K562 (cell line): ENCODE measurements around the gene COX5A. TPM values are rescaled to one million over a fixed set of nuclear protein-coding genes. Genes with fewer than 3 reads are reported as not detected.

Experiments
- ATAC-seq: fragments of 200-7000 bp; cut with Tn5 transposase; 3 replicates; pipeline ENCODE4 v1.9.1; 2020; ENCODE audit warnings: moderate library complexity
- BruUV-seq: library from RNA; stranded (reverse); fragments of 400-500 nt; replicated peaks from 2 replicates; lab custom pipeline; 2021; lab: Mats Ljungman, UMichigan
- CTCF ChIA-PET: fragments of 300-600 bp; formaldehyde crosslinking; extraction: SDS; loops from one replicate; lab custom pipeline; 2021; ENCODE audit warnings: low intra/inter-chr PET ratio; lab: Yijun Ruan, JAX
- POLR2A ChIA-PET: fragments of 300-600, 350-650 bp; sonication (Branson Sonifier 250); formaldehyde crosslinking; extraction: SDS; loops from one replicate; lab custom pipeline; 2021; ENCODE audit warnings: antibody characterized with exemption, inconsistent platforms; lab: Yijun Ruan, JAX
- DNase-seq, 4 experiments: peaks; one replicate each; pipeline versions ENCODE4 v3.0.0 to v3.0.0-alpha.2; 2011 to 2018; ENCODE audit warnings: low spot score in 3 of 4, mixed read lengths in 3 of 4; ENCODE audit errors: extremely low read depth in 1 of 4
- FAIRE-seq: peaks from 2 replicates; lab custom pipeline; 2011; peaks lifted over from hg19 to GRCh38; lab: Jason Lieb, UNC
- H2AFZ ChIP-seq: 2 replicates; pipeline ENCODE4 v1.6.0; 2011; ENCODE audit warnings: low read depth, low read length, control low read depth, inconsistent platforms
- H3K27ac ChIP-seq: fragments of 200-600 bp; 3 replicates; pipeline ENCODE4 v1.8.0; 2011; ENCODE audit warnings: low read depth, mild to moderate bottlenecking, control low read depth, inconsistent platforms, low read length, moderate library complexity, mixed read lengths; ENCODE audit errors: extremely low read depth
- H3K27me3 ChIP-seq, 2 experiments: fragments of 300-600 bp in 1 of 2; 2 replicates in 1 of 2; 3 replicates in 1 of 2; pipeline versions ENCODE4 v1.6.0 to v1.8.0; 2011; ENCODE audit warnings: inconsistent platforms in 2 of 2, low read length in 2 of 2, mild to moderate bottlenecking in 1 of 2, mixed read lengths in 1 of 2, moderate library complexity in 1 of 2; ENCODE audit not compliant: control insufficient read depth in 2 of 2, insufficient read depth in 2 of 2
- H3K36me3 ChIP-seq: fragments of 300-600 bp; 3 replicates; pipeline ENCODE4 v1.8.0; 2011; ENCODE audit warnings: mild to moderate bottlenecking, low read length, inconsistent platforms; ENCODE audit not compliant: control insufficient read depth, insufficient read depth
- H3K4me1 ChIP-seq, 2 experiments: fragments of 200-600 bp in 1 of 2; replicated peaks in 1 of 2; 2 replicates in 1 of 2; 3 replicates in 1 of 2; pipeline versions ENCODE4 v1.5.1 to v1.8.0; 2011; ENCODE audit warnings: inconsistent platforms in 2 of 2, low read length in 2 of 2, mild to moderate bottlenecking in 1 of 2, mixed read lengths in 1 of 2, moderate library complexity in 1 of 2; ENCODE audit not compliant: control insufficient read depth in 2 of 2, insufficient read depth in 2 of 2
- H3K4me2 ChIP-seq: 2 replicates; pipeline ENCODE4 v1.6.1; 2011; ENCODE audit warnings: low read length, control low read depth, inconsistent platforms, mixed read lengths; ENCODE audit not compliant: insufficient read depth
- H3K4me3 ChIP-seq: fragments of 200-600 bp; sonication (generic), shearing (Covaris generic); 2 replicates; pipeline ENCODE4 v1.5.1; 2016; ENCODE audit warnings: control low read depth, inconsistent platforms
- H3K79me2 ChIP-seq: fragments of 200-600 bp; 3 replicates; pipeline ENCODE4 v1.8.0; 2011; ENCODE audit warnings: low read length, inconsistent platforms; ENCODE audit not compliant: control insufficient read depth, insufficient read depth
- H3K9ac ChIP-seq, 2 experiments: 2 replicates each; pipeline versions ENCODE4 v1.6.0 to v1.6.1; 2011; ENCODE audit warnings: low read depth in 2 of 2, low read length in 2 of 2, control low read depth in 1 of 2, inconsistent platforms in 1 of 2, mild to moderate bottlenecking in 1 of 2, mixed read lengths in 1 of 2; ENCODE audit not compliant: insufficient read depth in 1 of 2
- H3K9me1 ChIP-seq: one replicate; pipeline ENCODE4 v1.6.0; 2011; ENCODE audit warnings: inconsistent platforms, mild to moderate bottlenecking, low read length, moderate library complexity; ENCODE audit not compliant: control insufficient read depth, insufficient read depth
- H3K9me3 ChIP-seq: replicated peaks from 2 replicates; pipeline ENCODE4 v1.5.1; 2011; ENCODE audit warnings: low read depth, low read length, inconsistent platforms; ENCODE audit not compliant: control insufficient read depth, insufficient read depth
- H4K20me1 ChIP-seq: replicated peaks from 2 replicates; pipeline ENCODE4 v1.6.1; 2011; ENCODE audit warnings: low read length, inconsistent platforms, mixed read lengths; ENCODE audit not compliant: control insufficient read depth, insufficient read depth
- BRF2 ChIP-seq: IDR thresholded peaks from 3 replicates; pipeline ENCODE4 v1.6.1; 2011; ENCODE audit warnings: borderline replicate concordance, mild to moderate bottlenecking; ENCODE audit not compliant: insufficient read length, insufficient read depth
- C11orf30 ChIP-seq: fragments of 450-650 bp; IDR thresholded peaks from 2 replicates; pipeline ENCODE4 v1.6.1; 2016; ENCODE audit warnings: low read depth, mild to moderate bottlenecking
- MGA ChIP-seq: fragments of 450-650 bp; IDR thresholded peaks from 2 replicates; pipeline ENCODE4 v1.6.1; 2016; ENCODE audit warnings: mild to moderate bottlenecking, moderate library complexity
- TEAD2 ChIP-seq: fragments of 450-650 bp; IDR thresholded peaks from 2 replicates; pipeline ENCODE4 v1.6.1; 2016; ENCODE audit warnings: missing genetic modification characterization, control low read depth, missing compliant biosample characterization
- ZKSCAN1 ChIP-seq: fragments of 150-350 bp; IDR thresholded peaks from 2 replicates; pipeline ENCODE4 v1.6.1; 2016; ENCODE audit warnings: low read depth, low read length
- ZNF165 ChIP-seq: fragments of 250-450 bp; sonication (Bioruptor Pico); IDR thresholded peaks from 2 replicates; pipeline ENCODE4 v1.4.0; 2020; ENCODE audit warnings: borderline replicate concordance
- ZNF57 ChIP-seq: fragments of 450-650 bp; formaldehyde crosslinking; IDR thresholded peaks from 2 replicates; pipeline ENCODE4 v1.4.0; 2020; ENCODE audit warnings: mild to moderate bottlenecking, moderate library complexity
- ZNF830 ChIP-seq: fragments of 250-450 bp; sonication (Bioruptor Pico); IDR thresholded peaks from 2 replicates; pipeline ENCODE4 v1.5.0; 2021; ENCODE audit warnings: mild to moderate bottlenecking
- WGBS: fragments of 100-300 bp; shearing (Covaris generic); methylation state at CpG from one replicate; pipeline ENCODE4 v1.1.6; 2016; ENCODE audit warnings: low coverage, mixed read lengths; ENCODE audit not compliant: insufficient coverage; ENCODE audit errors: missing lambda C conversion rate; 5-methylcytosine and 5-hydroxymethylcytosine counted together
- in situ Hi-C: fragments of 300-500 bp; cut with MboI; formaldehyde crosslinking; loops from 4 replicates; pipeline ENCODE4 v1.15.0; 2018; ENCODE audit warnings: inconsistent platforms, mixed read lengths
- intact Hi-C: fragments of 100-400 bp; cut with micrococcal nuclease; formaldehyde crosslinking; loops from 2 replicates; pipeline ENCODE4 v1.14.2; 2022
- polyA plus RNA-seq, 8 experiments: library from polyadenylated mRNA; depleted of rRNA in 4 of 8; stranded (reverse) in 5 of 8; unstranded in 3 of 8; fragments of >200 nt; fragmentation: Nextera tagmentation in 2 of 8; fragmentation: Illumina TruSeq in 1 of 8; extraction: Ambion mirVana in 2 of 8; extraction: Trizol in 1 of 8; gene quantifications; 2 replicates each; pipeline versions ENCODE4 v1.2.1 to v1.2.3, GENCODE V29; 2011 to 2014; ENCODE audit warnings: inconsistent platforms in 1 of 8, missing spikeins in 1 of 8
- total RNA-seq, 7 experiments: library from RNA; depleted of rRNA in 6 of 7; stranded (reverse); fragments of >200 nt in 6 of 7; fragmentation: Illumina TruSeq in 2 of 7; extraction: Trizol in 2 of 7; gene quantifications; 2 replicates each; pipeline versions ENCODE4 v1.2.1 to v1.2.3, GENCODE V29; 2011 to 2021; ENCODE audit warnings: low replicate concordance in 1 of 7

COX5A gene
- total and polyA plus RNA-seq, 9 of the 15 experiments (the other 6 are each of a cell fraction or from before 2014, with no cell fraction given): 86.8 to 553 (median 371) TPM

- H3K4me2 ChIP-seq: no peak overlapping the region
- ChIA-PET CTCF (interaction anchor here (0.6 kb wide), 1 partner anchor 256 kb away, joined by 4 read pairs; no protein-coding TSS in a partner anchor), POLR2A (interaction anchor here (0.6 kb wide), 1 partner anchor 47 kb away, joined by 3 read pairs; no protein-coding TSS in a partner anchor)
- H2AFZ ChIP-seq: no peak overlapping the region
- no peak for DNase-seq
- H3K9ac ChIP-seq: no peak overlapping the region
- H3K27me3 ChIP-seq: peaks cover 21 to 48% of the 10 kb centered on the region in 2 experiments
- in situ Hi-C loops (no loop called here), intact Hi-C loops (no loop called here)
- no TSS peak for BruUV-seq
- 2% methylated on average over 5 of the region's 5 CpGs for WGBS
- no peaks in the 10 kb centered on the region for H3K4me1 ChIP-seq
- ATAC-seq: no peak
- no peaks in the 10 kb centered on the region for H3K36me3 ChIP-seq
- H3K9me3 ChIP-seq: no peaks in the 10 kb centered on the region; the same call in 1 of the 2 replicates
- H3K79me2 ChIP-seq: no peaks in the 10 kb centered on the region
- H4K20me1 ChIP-seq: no peaks in the 10 kb centered on the region
- H3K9me1 ChIP-seq: no peaks in the 10 kb centered on the region
- no peak overlapping the region for H3K27ac ChIP-seq
- no peak overlapping the region for H3K4me3 ChIP-seq
- no peak for FAIRE-seq
- TF ChIP-seq ZNF57 (CRISPR knock-in tag) (no peak), MGA (no peak), TEAD2 (tag) (no peak), BRF2 (no peak), ZKSCAN1 (no peak), ZNF165 (CRISPR knock-in tag) (no peak), ZNF830 (CRISPR knock-in tag) (no peak), C11orf30 (no peak)
Observed at GRCh38 chr15:74982183-74982582, 44.3 kb upstream of the COX5A start.
